Erythroblast (primary cell): ENCODE data around the gene CCR3.

Experiments
- GATA1 ChIP-seq: IDR thresholded peaks from 2 replicates; pipeline ENCODE4 v1.6.1; 2011; ENCODE audit warnings: low read depth, mild to moderate bottlenecking, control low read depth, low read length, moderate library complexity
- POLR2A ChIP-seq: IDR thresholded peaks from 2 replicates; pipeline ENCODE4 v1.6.1; 2011; ENCODE audit warnings: mild to moderate bottlenecking, low read length

GRCh38 chr3:46192939-46193338 lies 49.3 kb upstream of the CCR3 start:
- TF ChIP-seq POLR2A (no peak), GATA1 (no peak)
